GM21737 (cell line): ENCODE results near the gene CAPN9.

ENCODE experiments used
- ATAC-seq: cut with Tn5 transposase; IDR thresholded peaks from one replicate; pipeline ENCODE4 v1.9.1; 2021; ENCODE audit warnings: mild to moderate bottlenecking, moderate library complexity; ENCODE audit not compliant: unreplicated experiment

The CAPN9 gene

DNA sequence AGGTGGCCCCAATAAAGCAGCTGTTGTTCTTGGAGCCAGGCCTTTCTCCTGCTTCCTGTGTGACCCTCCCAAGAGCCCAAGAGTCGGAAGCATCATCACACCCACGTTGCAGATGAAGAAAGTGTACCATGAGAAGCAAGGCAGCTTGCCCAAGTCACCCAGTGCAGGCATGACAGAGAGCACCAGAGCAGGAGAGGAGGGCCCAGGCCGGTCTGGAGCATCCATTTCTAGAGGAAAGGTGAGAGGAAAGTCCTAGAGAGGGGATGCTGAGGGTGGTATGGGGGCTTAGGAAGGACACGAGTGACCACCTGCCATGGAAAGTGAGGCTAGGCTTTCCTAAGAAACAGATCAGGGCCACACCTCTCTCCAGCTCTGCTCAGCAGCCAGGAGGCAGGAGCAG, 74.2 kb downstream of the CAPN9 start:
- ATAC-seq, result no peak

DNA sequence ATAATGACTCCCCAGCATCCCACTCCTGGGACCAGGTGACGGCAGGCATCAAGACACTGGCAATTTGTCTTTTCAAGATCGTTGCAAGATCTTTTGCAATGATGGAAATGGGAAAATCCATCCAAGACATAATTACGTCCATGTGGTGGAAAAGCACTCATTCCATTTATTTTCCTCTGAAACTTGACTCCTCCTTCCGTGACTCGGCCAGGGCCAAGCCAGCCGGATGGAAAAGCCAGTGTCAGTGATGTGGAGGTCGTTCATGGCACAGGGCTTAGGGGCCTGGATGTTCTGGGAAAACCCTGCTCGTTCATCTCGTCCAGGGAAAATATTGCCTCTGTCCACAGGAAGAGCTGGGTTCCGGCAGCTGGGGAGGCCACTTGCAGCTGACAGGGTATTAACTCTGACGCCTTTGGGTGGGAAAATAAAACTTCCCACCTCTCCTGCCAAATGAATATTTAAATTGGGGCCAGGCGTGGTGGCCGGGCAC, 74.9 kb downstream of the CAPN9 start:
- ATAC-seq, result no peak

DNA sequence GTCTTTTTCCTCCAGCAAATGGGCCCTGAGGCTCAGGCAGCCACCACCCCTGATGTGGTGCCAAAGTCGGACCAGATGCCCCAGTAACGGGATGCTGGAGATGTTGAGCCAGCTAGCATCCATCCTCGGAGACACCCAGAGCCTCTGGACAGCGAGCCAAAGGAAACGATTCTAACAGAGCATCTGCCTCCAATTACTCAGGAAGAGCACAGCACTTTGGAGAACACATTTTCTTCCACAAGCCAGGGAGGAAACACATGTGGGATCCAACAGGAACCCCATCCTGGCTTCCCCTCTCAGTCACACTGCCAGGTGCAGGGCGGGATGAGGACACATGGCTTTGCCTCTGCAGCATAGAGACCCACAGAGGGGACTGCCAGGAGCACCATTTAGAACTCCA, 76.2 kb downstream of the CAPN9 start:
- no peak for ATAC-seq

DNA sequence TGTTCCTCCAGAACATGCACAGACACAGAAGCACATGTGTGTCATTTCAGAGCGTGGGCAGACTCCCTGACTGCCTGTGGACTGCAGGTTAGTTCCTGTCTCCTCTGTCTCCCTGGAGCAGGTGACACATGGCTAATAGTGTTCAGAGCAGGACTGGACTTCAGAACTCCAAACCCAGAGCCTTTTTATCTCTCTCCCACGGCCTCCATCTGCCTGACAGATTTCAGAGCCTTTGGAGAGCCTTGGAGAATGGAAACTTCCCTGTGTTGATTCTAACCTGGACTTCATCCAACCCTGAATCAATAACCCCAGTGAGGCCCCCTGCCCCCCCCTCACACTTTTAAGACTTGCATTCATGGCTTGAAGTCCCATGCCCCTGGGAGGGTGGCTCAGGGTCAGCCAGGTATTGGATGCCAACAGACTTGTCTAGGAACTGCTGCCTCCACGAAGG, 76.8 kb downstream of the CAPN9 start:
- ATAC-seq, result no peak

DNA sequence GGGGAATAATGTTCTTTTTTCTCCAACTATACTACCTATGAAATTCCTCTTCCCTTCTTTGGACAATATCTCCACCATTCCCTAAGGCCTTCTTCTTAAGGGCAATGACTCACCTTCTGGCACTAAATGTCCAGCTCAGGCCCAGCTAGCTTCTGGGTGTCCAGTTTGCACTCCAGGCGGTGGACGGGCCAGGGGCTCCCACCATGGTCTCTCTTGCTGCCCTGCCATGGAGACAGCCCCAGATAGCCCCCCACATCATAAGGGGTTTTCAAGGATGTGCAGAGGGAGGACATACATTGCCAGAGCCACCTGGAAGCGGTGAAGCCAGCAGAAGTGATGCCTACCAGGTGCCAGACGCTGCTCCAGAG, 77.3 kb downstream of the CAPN9 start:
- no peak for ATAC-seq

DNA sequence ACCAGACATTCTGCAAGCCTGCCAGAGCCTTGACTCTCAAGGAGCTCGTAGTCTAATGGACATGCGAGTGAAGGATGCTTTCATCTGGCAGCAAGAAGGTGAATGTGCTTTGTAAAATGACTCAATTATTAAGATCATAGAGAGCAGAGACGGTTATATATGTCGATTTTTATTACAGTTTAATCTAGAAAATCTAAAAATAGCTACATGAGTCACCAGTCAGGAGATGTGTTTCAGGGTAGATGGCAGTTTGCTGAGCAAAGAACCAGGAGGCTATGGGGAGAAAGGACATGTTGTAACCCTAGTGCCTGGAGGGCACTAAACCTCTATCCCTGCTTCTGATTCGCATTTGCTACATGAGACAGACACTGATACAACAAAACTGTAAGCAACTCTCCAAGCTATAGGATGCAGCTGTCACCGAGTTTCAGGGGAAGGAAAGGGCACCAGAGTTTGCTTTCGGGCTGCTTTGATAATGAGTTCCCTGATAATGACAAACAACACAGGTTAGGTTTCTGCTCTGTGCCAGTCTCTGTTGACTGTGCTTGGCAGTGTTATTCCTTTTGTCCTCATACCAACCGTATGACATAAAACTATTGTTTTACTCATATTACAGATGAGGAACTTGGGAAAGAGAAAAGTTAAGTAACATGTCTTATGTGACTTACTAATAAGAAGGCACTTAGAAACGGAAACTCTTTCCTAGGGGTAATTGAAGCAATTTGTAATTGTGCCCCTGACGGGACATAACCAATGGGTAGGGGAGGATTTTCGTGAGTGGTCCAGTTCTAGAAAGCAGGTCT, 77.9 kb downstream of the CAPN9 start:
- no peak for ATAC-seq

DNA sequence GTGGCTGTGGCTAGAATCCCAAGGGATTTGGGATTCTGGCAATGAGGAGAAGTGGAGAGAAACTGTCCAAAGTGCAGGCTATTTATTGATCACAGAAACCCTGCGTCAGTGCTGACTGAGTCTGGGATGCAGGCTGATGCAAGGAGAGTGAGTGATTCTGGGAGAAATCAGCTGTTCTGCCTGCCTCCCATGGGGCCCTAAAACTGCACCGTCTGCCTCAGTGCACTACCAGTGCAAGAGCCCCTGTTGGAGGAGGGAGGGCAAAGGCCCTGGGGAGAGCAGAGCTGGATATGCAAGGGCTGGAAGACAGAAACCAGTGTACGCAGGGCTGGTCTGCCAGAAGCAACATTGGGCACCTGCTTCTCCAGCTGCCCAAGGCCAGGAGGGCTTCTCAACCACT, 78.6 kb downstream of the CAPN9 start:
- ATAC-seq, result no peak

DNA sequence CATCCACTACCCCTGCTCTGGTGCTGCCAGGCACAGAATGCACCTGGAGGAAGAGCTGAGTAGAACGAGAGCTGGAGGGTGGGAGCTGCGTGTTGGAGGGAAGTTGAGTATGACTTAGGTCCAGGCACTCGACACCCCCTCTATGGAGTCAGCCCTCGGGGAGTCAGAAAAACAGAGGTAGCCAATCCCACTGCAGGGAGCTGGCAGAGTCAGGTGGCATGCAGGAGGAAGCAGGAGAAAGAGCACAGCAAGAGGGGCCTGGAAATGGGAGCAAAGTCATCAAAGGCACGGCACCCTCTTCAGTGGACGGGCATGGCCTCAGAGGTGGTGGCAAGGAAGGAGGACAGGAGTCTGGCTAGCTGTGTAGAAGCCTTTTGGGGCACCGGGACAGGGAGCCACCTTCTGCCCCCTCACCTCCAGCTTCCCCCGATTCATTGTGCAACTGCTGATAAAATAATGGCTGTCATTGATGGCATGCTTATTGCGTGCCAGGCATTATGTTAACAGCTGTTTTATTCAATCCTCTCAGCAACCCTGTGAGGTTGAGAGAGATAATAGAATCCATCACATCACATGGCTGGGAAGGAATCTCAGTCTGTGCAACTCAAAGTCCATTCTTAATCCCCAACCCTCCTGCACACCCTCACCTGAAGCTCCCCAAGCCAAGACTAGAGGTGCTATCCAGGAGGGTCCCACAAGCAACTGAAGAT, 79.1 kb downstream of the CAPN9 start:
- ATAC-seq, result no peak

DNA sequence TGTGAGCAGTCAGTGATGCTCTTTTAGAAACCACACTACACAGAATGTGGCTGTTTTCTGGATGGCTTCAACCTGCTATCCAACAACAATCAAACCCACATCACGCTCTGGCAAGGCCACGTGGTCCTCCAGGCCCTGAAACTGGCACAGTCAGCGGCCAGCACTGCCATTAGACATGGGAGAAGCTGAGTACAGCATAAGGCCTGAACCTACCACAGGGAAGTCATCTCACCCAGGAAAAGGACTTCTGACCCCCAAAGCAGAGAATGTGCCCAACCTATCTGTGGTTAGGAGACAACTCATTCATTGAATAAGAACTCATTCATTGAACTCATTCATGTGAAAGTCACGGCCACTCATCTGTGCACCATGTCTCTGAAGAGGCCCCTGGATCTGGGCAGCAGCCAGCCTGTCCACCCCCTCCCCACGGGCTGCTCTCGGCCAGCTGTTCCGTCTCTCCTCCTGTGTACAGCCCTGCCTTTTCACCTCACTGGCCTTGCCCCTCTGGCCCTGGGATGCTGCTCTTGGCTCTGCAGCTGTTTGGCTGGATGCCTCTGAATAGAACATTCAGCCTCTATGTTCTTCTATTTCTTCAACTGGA, 80.0 kb downstream of the CAPN9 start:
- ATAC-seq, result no peak

DNA sequence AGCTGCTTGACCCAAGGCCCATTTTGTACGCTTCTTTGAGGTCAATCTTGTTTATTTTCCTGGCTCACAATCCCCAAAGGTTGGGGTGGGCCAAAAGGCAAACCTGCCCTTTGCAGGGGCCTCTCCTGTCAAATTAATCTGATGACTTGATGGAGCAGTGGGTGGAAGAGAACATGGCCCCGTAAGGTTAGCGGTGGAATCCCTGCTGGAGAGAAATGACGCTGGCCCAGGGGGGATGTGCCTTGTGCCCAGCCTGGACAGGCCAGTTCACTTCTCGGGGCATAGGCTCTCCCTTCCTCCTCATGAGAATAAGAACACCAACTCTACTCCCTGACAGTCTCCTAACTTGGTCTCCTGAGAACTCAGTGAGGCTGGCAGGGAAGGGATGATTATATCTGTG, 80.6 kb downstream of the CAPN9 start:
- no peak for ATAC-seq

DNA sequence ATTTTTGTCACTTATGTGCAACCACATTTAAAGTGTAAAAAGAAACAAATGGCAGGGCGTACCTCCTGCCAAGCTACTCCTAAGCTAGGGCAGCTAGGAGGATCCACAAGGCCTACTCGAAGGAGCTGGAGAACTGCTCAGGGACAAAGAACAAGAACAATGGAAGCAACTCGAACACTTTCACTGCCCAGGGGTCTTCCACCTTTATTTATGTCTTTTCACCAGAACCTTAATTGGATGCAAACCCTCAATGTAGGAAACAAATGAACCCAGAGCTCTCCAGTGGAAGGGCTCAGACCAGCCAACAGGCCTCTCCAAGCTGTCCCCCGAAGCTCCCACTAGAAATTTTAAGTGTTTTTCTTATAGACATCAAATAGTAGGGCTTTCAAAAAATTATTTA, 81.2 kb downstream of the CAPN9 start:
- ATAC-seq, result no peak

DNA sequence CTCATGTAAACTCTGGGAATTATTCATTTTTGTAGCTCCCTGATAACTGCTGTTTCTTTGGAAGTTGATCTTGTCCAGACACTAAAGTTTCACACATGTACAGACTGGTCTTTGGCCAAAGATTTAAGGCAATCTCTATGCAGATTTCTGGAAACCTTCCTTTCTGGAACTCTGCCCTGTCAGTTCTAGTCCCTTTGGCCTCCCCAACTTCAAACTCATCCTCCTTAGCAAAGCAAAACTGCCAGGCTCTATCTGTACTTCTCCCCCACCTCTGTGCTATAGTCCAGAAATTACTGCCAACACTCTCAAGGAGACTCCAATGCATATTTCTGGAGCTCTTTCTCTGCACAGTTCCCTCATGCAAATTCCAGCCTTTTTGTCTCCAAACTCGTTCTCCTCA, 84.6 kb downstream of the CAPN9 start:
- ATAC-seq, result no peak

DNA sequence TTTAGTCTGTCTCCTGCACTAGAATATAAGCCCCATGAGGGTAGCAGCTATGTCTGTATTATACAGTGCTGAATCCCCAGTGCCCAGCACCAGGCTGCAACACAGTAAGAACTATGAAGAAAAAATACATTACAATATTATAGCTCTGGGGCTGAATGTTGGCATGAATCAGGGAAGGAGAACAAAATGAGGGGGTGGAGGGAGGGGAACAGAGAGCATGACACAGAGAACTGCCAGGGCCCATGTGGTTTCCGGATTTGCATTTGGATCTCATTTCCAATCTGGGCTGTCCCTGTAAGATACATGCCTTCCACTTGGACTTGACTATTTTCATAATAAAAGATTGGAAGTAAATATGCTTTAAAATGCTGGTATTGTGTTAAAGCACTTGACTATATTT, 85.3 kb downstream of the CAPN9 start:
- ATAC-seq, result no peak

DNA sequence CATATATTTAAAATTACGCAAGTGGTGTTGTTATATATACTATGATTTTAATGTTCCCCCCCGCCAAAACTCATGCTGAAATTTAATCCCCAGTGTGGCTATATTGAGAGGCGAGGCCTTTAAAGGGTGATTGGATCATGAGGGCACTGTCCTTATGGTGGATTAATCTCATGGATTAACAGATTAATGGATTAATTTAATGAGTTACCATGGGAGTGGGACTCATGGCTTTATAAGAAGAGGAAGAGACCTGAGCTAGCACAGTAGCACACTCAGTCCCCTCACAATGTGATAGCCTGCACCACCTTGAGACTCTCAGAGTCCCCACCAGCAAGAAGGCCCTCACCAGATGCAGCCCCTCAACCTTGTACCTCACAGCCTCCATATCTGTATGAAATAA, 86.3 kb downstream of the CAPN9 start:
- no peak for ATAC-seq

DNA sequence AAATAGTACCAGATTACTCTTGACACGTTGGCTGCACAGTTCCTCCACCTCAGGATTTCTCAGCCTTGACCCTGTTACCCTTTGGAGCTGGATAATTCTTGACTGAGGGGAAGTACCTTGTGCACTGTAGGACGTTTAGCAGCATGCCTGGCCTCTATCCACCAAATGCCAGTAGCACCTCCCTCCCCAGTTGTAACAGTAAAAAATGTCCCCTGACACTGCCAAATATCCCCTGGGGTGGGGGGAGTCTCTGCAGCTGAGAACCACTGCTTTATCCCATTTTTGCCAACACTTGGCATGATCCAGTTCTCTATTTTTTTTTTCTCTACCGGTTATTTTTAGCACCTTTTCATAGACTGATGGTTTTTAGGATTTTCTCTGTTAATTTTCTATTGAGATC, 87.1 kb downstream of the CAPN9 start:
- no peak for ATAC-seq

DNA sequence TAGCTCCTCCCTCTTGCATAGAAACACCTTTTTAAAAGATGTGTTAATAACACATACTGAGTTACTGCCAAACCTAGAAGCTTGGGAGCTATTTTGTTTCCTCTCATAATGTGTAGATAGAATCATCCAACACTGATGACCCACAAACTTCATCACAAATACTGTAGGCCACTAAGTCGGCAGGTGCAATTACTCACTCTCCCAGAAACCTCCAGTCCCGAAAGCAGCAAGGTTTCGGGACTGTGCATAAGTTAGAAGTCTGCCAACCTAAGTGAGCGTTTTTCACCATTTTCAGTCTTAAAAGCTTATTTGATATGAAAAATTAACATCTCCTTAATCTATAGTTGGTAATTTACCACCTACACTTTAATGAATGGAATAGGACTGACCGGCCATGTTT, 89.2 kb downstream of the CAPN9 start:
- no peak for ATAC-seq

DNA sequence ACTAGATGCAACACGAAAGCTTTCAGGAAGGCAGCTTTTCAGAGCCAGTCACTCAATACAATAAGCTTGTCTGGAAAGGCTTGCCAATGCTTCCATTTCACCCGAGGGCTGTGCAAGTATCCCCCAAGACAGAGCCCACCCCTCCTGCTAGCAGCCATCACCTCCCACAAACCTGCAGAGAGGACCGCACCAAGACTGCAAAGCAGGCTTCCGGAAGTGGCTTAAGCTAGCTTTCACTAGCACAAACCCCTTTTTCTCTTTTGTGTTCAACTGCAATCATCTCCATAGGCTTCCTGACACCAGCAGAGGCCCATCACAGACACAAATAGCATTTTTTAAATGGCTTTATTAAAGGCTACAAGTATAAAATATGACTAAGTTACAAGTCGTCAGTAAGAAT, 89.6 kb downstream of the CAPN9 start:
- ATAC-seq, result no peak

DNA sequence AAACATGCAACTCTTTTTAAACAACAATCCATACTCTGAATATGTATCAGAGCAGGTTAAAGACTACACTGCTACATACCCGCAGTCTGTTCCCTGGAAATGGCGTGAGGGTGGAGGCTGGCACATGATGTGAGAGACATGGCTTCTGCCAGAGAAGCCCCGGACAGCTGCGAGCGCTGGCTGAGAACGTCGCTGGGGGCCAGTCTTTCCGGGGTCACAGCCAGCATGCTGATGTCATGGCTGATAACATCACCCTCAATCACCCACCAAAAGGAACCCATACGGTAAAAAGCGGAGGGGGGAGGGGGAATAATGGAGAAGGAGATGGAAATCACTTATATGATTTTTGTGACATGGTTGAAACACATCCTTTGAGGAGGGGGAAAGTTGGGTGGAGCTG, 92.0 kb downstream of the CAPN9 start:
- no peak for ATAC-seq

DNA sequence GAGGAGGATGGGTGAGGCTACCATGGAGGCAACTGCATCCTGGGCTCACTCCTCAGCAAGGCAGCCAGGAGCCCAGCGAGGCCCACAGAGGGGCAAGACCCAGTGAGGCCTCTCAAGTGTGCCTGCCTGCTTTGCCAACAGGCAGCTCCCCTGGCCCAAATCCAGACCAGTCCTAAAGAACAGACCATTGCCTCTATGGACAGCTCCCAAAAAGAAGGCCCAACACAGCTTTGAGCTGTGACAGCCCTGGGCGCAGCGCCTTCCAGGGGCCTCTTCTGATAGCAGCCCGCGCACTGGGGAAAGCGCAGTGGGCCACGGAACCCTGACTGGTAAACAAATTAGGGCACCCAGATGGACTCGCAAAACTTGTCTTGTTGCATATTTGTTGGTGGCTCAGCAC, 95.6 kb downstream of the CAPN9 start:
- ATAC-seq, result no peak

DNA sequence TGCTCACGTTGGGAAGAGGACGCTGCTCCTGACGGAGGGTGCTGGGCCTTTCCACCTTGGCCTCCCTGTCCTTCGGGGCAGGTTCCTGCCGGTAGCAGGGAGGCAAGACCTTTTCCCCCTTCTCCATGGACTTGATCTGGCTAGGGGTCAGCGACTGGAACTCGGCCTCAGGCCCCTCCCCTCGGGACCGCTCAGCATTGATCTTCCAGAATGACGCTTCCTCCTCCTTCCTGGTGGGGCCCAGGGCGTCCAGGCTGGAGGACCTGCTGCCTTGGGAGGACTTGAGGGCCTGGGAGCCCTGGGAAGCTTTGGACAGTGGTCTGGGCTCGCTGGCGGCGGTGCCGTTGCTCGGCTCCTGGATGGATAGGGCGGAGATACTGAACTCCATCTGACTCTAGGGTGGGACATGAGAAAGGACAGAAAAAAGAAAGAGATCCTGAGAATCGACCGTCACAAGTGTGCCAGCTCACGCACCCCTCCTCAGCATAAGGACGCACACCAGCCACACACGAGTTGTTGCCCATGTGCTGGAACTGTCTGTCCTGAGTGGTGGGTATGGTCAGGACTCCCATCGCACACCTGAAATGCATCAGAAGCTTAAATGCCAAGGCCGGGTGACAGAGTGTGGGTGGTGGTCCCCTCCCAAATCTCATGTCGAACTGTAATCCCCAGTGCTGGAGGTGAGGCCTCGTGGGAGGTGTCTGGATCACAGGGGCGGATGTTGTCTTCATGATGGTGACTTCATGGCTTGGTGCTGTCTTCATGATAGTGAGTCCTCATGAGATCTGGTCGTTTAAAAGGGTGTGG, 96.5 kb downstream of the CAPN9 start:
- ATAC-seq, result no peak

DNA sequence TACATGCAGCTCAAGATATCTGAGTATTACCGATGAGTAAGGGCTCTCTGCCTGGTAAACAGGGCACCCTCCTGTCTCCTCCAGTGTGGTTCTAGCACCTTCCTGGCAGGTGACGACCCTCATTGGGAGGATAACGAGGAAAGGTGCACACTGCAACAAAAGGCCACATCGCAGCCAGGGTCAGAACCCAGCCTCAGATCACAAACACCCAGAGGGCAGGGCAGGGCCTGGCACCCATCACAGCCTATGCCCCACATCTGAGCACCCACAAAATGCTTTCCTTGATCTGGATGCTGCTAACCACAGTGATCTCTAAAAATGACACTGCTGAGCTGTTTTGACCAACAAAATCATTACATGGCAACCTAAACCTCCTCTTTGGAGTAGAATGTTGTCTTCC, 97.4 kb downstream of the CAPN9 start:
- ATAC-seq, result no peak
